Lower leg skin (tissue), 3 donors: ENCODE measurements around the gene OSBPL3.

Source experiments
- CTCF ChIP-seq, 3 donors: fragments of 450-650 bp; IDR thresholded peaks; one replicate each; pipeline ENCODE4 v1.5.1; 2016; ENCODE audit warnings: antibody characterized with exemption in 3 of 3, mild to moderate bottlenecking in 3 of 3, moderate library complexity in 2 of 3
- POLR2A ChIP-seq, 2 donors: fragments of 450-650 bp; IDR thresholded peaks; one replicate each; pipeline ENCODE4 v1.6.1; 2016 to 2017; ENCODE audit warnings: antibody characterized with exemption in 2 of 2, mild to moderate bottlenecking in 1 of 2, moderate library complexity in 1 of 2

- TF ChIP-seq CTCF (IDR thresholded peaks at IDR 0.05), result no peak
- TF ChIP-seq POLR2A (IDR thresholded peaks at IDR 0.05), result no peak
Measured at GRCh38 chr7:25005658-25006057, 25.7 kb upstream of the OSBPL3 start.
